Muscle layer of duodenum (tissue), 2 donors: ENCODE measurements around the gene RHBDF2.

Experiments used
- H3K27ac ChIP-seq: one replicate; pipeline ENCODE4 v1.7.0; 2013; ENCODE audit warnings: mild to moderate bottlenecking, low read length
- H3K27me3 ChIP-seq: one replicate; pipeline ENCODE4 v1.7.0; 2013; ENCODE audit warnings: low read depth, mild to moderate bottlenecking, control low read depth, low read length
- H3K36me3 ChIP-seq, 2 donors: one replicate each; pipeline ENCODE4 v1.7.0; 2013; ENCODE audit warnings: low read length in 2 of 2, control low read depth in 1 of 2, mild to moderate bottlenecking in 1 of 2; ENCODE audit not compliant: insufficient read depth in 2 of 2, control insufficient read depth in 1 of 2
- H3K4me1 ChIP-seq, 2 donors: one replicate each; pipeline ENCODE4 v1.7.0; 2013; ENCODE audit warnings: low read length in 2 of 2, mild to moderate bottlenecking in 2 of 2, control low read depth in 1 of 2, moderate library complexity in 1 of 2; ENCODE audit not compliant: insufficient read depth in 2 of 2, control insufficient read depth in 1 of 2
- H3K4me3 ChIP-seq, 2 donors: one replicate each; pipeline ENCODE4 v1.7.0; 2013; ENCODE audit warnings: low read length in 2 of 2, low read depth in 1 of 2, mild to moderate bottlenecking in 1 of 2
- H3K9me3 ChIP-seq, 2 donors: one replicate each; pipeline ENCODE4 v1.7.0; 2013; ENCODE audit warnings: low read length in 2 of 2, control low read depth in 1 of 2, mild to moderate bottlenecking in 1 of 2; ENCODE audit not compliant: control insufficient read depth in 1 of 2
- donor health status: healthy.

Gene RHBDF2

GRCh38 chr17:76543482-76543825 lies 42.2 kb upstream of the RHBDF2 start:
- peaks cover 16 to 45% of the 10 kb centered on the region in 2 donors for H3K4me1 ChIP-seq
- peaks cover 6% of the 10 kb centered on the region for H3K27me3 ChIP-seq
- H3K36me3 ChIP-seq, result no peaks in the 10 kb centered on the region
- no peaks in the 10 kb centered on the region for H3K9me3 ChIP-seq
- no peak overlapping the region for H3K4me3 ChIP-seq
- no peak overlapping the region for H3K27ac ChIP-seq

DNA sequence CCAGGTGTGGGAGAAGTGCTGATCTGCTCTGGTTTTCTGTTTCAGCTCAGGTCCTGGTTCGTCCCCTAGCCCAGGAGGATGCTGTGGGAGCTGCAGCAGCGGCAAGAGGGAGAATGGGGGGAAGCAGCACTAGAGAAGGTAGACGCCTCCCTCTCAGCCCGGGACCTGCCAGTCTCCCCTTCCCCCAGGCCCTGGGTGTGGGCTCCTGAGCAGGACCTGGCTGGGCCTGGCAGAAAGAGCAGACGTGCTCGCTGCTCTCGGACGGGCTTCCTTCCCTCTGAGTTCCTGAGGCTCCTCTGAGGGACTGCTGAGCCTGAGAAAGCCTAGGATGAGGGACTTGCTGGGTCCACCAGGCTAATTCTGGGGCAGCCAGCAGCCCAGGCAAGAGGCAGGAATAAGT lies 41.8 kb upstream of the RHBDF2 start:
- H3K4me3 ChIP-seq, result no peak overlapping the region
- H3K36me3 ChIP-seq, result no peaks in the 10 kb centered on the region
- H3K9me3 ChIP-seq, result no peaks in the 10 kb centered on the region
- H3K4me1 ChIP-seq, result peaks cover 15 to 50% of the 10 kb centered on the region in 2 donors
- H3K27me3 ChIP-seq, result peaks cover 9% of the 10 kb centered on the region
- no peak overlapping the region for H3K27ac ChIP-seq

GRCh38 chr17:76542566-76542971 lies 41.3 kb upstream of the RHBDF2 start:
- no peaks in the 10 kb centered on the region for H3K9me3 ChIP-seq
- H3K36me3 ChIP-seq, result no peaks in the 10 kb centered on the region
- H3K27ac ChIP-seq, result no peak overlapping the region
- H3K27me3 ChIP-seq, result peaks cover 9% of the 10 kb centered on the region
- H3K4me1 ChIP-seq, result peaks cover 13 to 53% of the 10 kb centered on the region in 2 donors
- no peak overlapping the region for H3K4me3 ChIP-seq

DNA sequence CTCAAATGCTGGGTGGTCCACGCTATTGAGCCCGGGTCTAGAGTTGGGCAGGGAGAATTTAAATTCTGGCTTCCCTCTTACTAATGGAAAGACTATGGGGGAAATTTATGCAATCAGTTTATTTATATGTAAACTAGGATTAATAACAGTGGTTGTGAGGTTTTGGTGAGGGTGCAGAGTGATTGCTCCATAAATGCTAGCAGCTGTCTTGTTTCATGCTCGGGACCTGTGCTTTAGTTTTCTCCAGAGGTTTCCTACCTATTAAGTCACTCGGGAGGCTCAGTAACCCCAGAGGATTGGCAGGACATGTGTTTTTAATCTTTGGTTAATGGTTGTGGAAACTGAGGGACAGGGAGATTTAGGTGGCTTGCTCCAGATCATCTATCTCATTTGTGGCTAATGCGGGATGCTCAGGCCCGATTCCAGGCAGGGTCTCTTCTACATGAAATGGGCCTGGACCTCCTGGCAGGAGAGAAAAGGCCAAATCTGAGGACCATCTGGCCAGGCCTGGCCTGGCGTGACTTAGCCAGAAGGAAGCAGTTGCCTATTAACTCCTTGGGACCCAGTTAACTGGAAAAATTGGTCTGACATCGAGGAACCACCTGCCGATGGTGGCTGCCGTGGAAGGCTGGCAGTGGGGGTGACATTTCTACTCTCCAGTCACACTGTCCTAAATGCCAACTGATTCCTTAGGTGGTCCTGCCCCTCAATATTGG lies 40.7 kb upstream of the RHBDF2 start:
- no peak overlapping the region for H3K4me3 ChIP-seq
- no peak overlapping the region for H3K27ac ChIP-seq
- H3K27me3 ChIP-seq, result peaks cover 9% of the 10 kb centered on the region
- H3K9me3 ChIP-seq, result no peaks in the 10 kb centered on the region
- H3K36me3 ChIP-seq, result no peaks in the 10 kb centered on the region
- peaks cover 7 to 49% of the 10 kb centered on the region in 2 donors for H3K4me1 ChIP-seq

- peaks cover 0 to 40% of the 10 kb centered on the region in 2 donors for H3K4me1 ChIP-seq
- H3K27me3 ChIP-seq, result peaks cover 9% of the 10 kb centered on the region
- peak overlapping the region; percentile 47 to 66 for H3K4me3 ChIP-seq
- no peak overlapping the region for H3K27ac ChIP-seq
- no peaks in the 10 kb centered on the region for H3K36me3 ChIP-seq
- no peaks in the 10 kb centered on the region for H3K9me3 ChIP-seq
Measured at GRCh38 chr17:76540381-76541300, 39.4 kb upstream of the RHBDF2 start.

- Histone ChIP-seq H3K27me3 (peaks cover 9% of the 10 kb centered on the region), H3K4me1 (peaks cover 0 to 45% of the 10 kb centered on the region in 2 donors), H3K4me3 (peak within 1 kb of the TSS; percentile 47 to 66), H3K36me3 (no peaks in the 10 kb centered on the region), H3K27ac (no peak within 1 kb of the TSS), H3K9me3 (no peaks in the 10 kb centered on the region)
Measured at GRCh38 chr17:76539631-76540271, 38.5 kb upstream of the RHBDF2 start, which contains the start of gene PRCD. Gene PRCD, plus strand, starts transcription at chr17:76540044. Its CDS starts 98 bp downstream, at chr17:76540142.

GRCh38 chr17:76538941-76539570 lies 37.8 kb upstream of the RHBDF2 start:
- Histone ChIP-seq H3K36me3 (no peaks in the 10 kb centered on the region), H3K4me1 (peaks cover 0 to 40% of the 10 kb centered on the region in 2 donors), H3K27ac (no peak overlapping the region), H3K9me3 (no peaks in the 10 kb centered on the region), H3K4me3 (no peak overlapping the region), H3K27me3 (peaks cover 9% of the 10 kb centered on the region)

- Histone ChIP-seq H3K27ac (no peak overlapping the region), H3K4me1 (peaks cover 0 to 34% of the 10 kb centered on the region in 2 donors), H3K9me3 (no peaks in the 10 kb centered on the region), H3K4me3 (peak overlapping the region in 1 of 2 donors; percentile 60), H3K36me3 (no peaks in the 10 kb centered on the region), H3K27me3 (peaks cover 9% of the 10 kb centered on the region)
Measured at GRCh38 chr17:76538281-76538931, 37.2 kb upstream of the RHBDF2 start.

GRCh38 chr17:76537578-76538280 lies 36.5 kb upstream of the RHBDF2 start, which contains the start of gene CYGB:
Gene CYGB, minus strand, starts transcription at chr17:76537709. Its CDS starts 167 bp downstream, at chr17:76537542.
- no peak within 1 kb of the TSS for H3K27ac ChIP-seq
- no peaks in the 10 kb centered on the region for H3K9me3 ChIP-seq
- H3K4me1 ChIP-seq, result peaks cover 0 to 34% of the 10 kb centered on the region in 2 donors
- H3K27me3 ChIP-seq, result peaks cover 9% of the 10 kb centered on the region
- H3K36me3 ChIP-seq, result no peaks in the 10 kb centered on the region
- peak within 1 kb of the TSS; percentile 7 to 60 for H3K4me3 ChIP-seq

GRCh38 chr17:76537288-76537577 lies 36.0 kb upstream of the RHBDF2 start:
- Histone ChIP-seq H3K9me3 (no peaks in the 10 kb centered on the region), H3K36me3 (no peaks in the 10 kb centered on the region), H3K4me3 (peak overlapping the region in 1 of 2 donors; percentile 60), H3K27ac (no peak overlapping the region), H3K27me3 (peaks cover 9% of the 10 kb centered on the region), H3K4me1 (peaks cover 0 to 34% of the 10 kb centered on the region in 2 donors)
